HepG2 (cell line): ENCODE results near the gene MED10. TPM values are rescaled to one million over a fixed set of nuclear protein-coding genes. Genes with fewer than 3 reads are reported as not detected.

ENCODE experiments used
- ATAC-seq: fragments of 200-7000 bp; cut with Tn5 transposase; 3 replicates; pipeline ENCODE4 v1.9.1; 2020; ENCODE audit warnings: mild to moderate bottlenecking, moderate library complexity
- BruUV-seq: library from RNA; stranded (reverse); fragments of 400-500 nt; replicated peaks from 2 replicates; lab custom pipeline; 2021; lab: Mats Ljungman, UMichigan
- CTCF ChIA-PET: fragments of 300-600 bp; formaldehyde crosslinking; extraction: SDS; loops from one replicate; lab custom pipeline; 2021; ENCODE audit warnings: low total read pairs, inconsistent platforms, low intra/inter-chr PET ratio; lab: Yijun Ruan, JAX
- POLR2A ChIA-PET: fragments of 350-600 bp; sonication (Branson Sonifier 250); formaldehyde crosslinking; loops from one replicate; lab custom pipeline; 2020; ENCODE audit warnings: antibody characterized with exemption, inconsistent platforms; lab: Yijun Ruan, JAX
- DNase-seq: peaks from one replicate; pipeline ENCODE4 v3.0.0-alpha.2; 2015; ENCODE audit warnings: low spot score
- FAIRE-seq: peaks from 3 replicates; lab custom pipeline; 2011; peaks lifted over from hg19 to GRCh38; lab: Jason Lieb, UNC
- H2AFZ ChIP-seq: one replicate; pipeline ENCODE4 v1.6.1; 2011; ENCODE audit warnings: low read length, inconsistent platforms
- H3K27ac ChIP-seq: fragments of 300-600 bp; 3 replicates; pipeline ENCODE4 v1.8.0; 2011; ENCODE audit warnings: mixed run types, mild to moderate bottlenecking, mixed read lengths, low read length, inconsistent platforms; ENCODE audit not compliant: insufficient read depth; ENCODE audit errors: extremely low read length
- H3K27me3 ChIP-seq, 2 experiments: fragments of 200-600 bp in 1 of 2; 2 replicates in 1 of 2; 3 replicates in 1 of 2; pipeline versions ENCODE4 v1.6.0 to v1.8.0; 2011; ENCODE audit warnings: low read length in 2 of 2, mild to moderate bottlenecking in 2 of 2, moderate library complexity in 2 of 2, inconsistent platforms in 1 of 2; ENCODE audit not compliant: insufficient read depth in 2 of 2, control insufficient read depth in 1 of 2
- H3K36me3 ChIP-seq, 2 experiments: fragments of 200-600 bp in 1 of 2; replicated peaks in 1 of 2; 2 replicates in 1 of 2; 3 replicates in 1 of 2; pipeline versions ENCODE4 v1.5.1 to v1.8.0; 2011; ENCODE audit warnings: low read length in 2 of 2, inconsistent platforms in 1 of 2; ENCODE audit not compliant: insufficient read depth in 2 of 2, control insufficient read depth in 1 of 2
- H3K4me1 ChIP-seq: 2 replicates; pipeline ENCODE4 v1.5.1; 2012; ENCODE audit warnings: low read length, inconsistent platforms; ENCODE audit not compliant: insufficient read depth
- H3K4me2 ChIP-seq: 2 replicates; pipeline ENCODE4 v1.6.0; 2011; ENCODE audit warnings: low read depth, low read length, inconsistent platforms
- H3K4me3 ChIP-seq, 3 experiments: fragments of 200-600 bp in 1 of 3; sonication (generic), shearing (Covaris generic) in 1 of 3; replicated peaks in 1 of 3; 2 replicates each; pipeline ENCODE4 v1.5.1; 2011 to 2016; ENCODE audit warnings: low read length in 3 of 3, inconsistent platforms in 2 of 3, low read depth in 2 of 3, mild to moderate bottlenecking in 2 of 3, control low read depth in 1 of 3, mixed read lengths in 1 of 3; ENCODE audit not compliant: insufficient read depth in 1 of 3
- H3K79me2 ChIP-seq: one replicate; pipeline ENCODE4 v1.6.1; 2011; ENCODE audit warnings: low read length, inconsistent platforms; ENCODE audit not compliant: insufficient read depth
- H3K9ac ChIP-seq: 2 replicates; pipeline ENCODE4 v1.6.0; 2011; ENCODE audit warnings: mild to moderate bottlenecking, low read depth, low read length, inconsistent platforms; ENCODE audit not compliant: insufficient read depth
- H3K9me3 ChIP-seq: 2 replicates; pipeline ENCODE4 v1.5.1; 2012; ENCODE audit warnings: mild to moderate bottlenecking, low read length
- H4K20me1 ChIP-seq: 2 replicates; pipeline ENCODE4 v1.6.0; 2011; ENCODE audit warnings: inconsistent platforms, mild to moderate bottlenecking, low read length, moderate library complexity; ENCODE audit not compliant: insufficient read depth
- GMEB2 ChIP-seq: IDR thresholded peaks from 2 replicates; pipeline ENCODE4 v1.6.1; 2016; ENCODE audit warnings: missing biosample characterization, missing genetic modification reagents, low read depth
- GTF2F1 ChIP-seq: fragments of 150-350 bp; IDR thresholded peaks from 2 replicates; pipeline ENCODE4 v1.6.1; 2014; ENCODE audit warnings: low read length
- NCOR1 ChIP-seq: fragments of 200-600 bp; sonication (generic); IDR thresholded peaks from 2 replicates; pipeline ENCODE4 v1.7.0; 2017; ENCODE audit warnings: antibody characterized with exemption, low read length, borderline replicate concordance
- ZNF496 ChIP-seq: sonication (generic); formaldehyde crosslinking; IDR thresholded peaks from 2 replicates; pipeline ENCODE4 v1.8.1; 2023; ENCODE audit warnings: mild to moderate bottlenecking, moderate library complexity, missing genetic modification reagents; ENCODE audit not compliant: insufficient replicate concordance
- ZNF556 ChIP-seq: sonication (generic); formaldehyde crosslinking; IDR thresholded peaks from 2 replicates; pipeline ENCODE4 v1.4.0; 2020; ENCODE audit warnings: mild to moderate bottlenecking, missing genetic modification reagents, borderline replicate concordance
- ZUFSP ChIP-seq: sonication (generic); formaldehyde crosslinking; IDR thresholded peaks from 2 replicates; pipeline ENCODE4 v1.9.0; 2021; ENCODE audit warnings: missing genetic modification reagents, mild to moderate bottlenecking, borderline replicate concordance
- WGBS: methylation state at CpG from one replicate; pipeline ENCODE4 v1.1.6; 2017; ENCODE audit warnings: low lambda C conversion rate; 5-methylcytosine and 5-hydroxymethylcytosine counted together
- in situ Hi-C: cut with HindIII; loops from 2 replicates; pipeline ENCODE4 v1.10.0; 2017; ENCODE audit warnings: low pct_unique_long_range_greater_than_20kb; ENCODE audit not compliant: extremely low pct_ligation_motif_present
- intact Hi-C: fragments of 100-400 bp; cut with micrococcal nuclease; formaldehyde crosslinking; loops from one replicate; pipeline ENCODE4 v1.10.0; 2022; ENCODE audit not compliant: unreplicated experiment
- polyA plus RNA-seq, 8 experiments: library from polyadenylated mRNA; depleted of rRNA in 3 of 8; stranded (reverse) in 7 of 8; unstranded in 1 of 8; fragments of >200 nt; fragmentation: Illumina TruSeq in 4 of 8; extraction: Trizol in 4 of 8; gene quantifications; 2 replicates each; pipeline versions ENCODE4 v1.2.1 to v1.2.3, GENCODE V29; 2011 to 2016; ENCODE audit warnings: low read depth in 4 of 8, missing spikeins in 1 of 8, mixed read lengths in 1 of 8; ENCODE audit not compliant: insufficient read depth in 1 of 8
- total RNA-seq, 5 experiments: library from RNA; depleted of rRNA; stranded (reverse); fragments of >200 nt; fragmentation: Illumina TruSeq; extraction: Trizol; gene quantifications; 2 replicates each; pipeline ENCODE4 v1.2.3, GENCODE V29; 2016; ENCODE audit warnings: low read depth in 1 of 5

MED10 gene
- total and polyA plus RNA-seq, 2 of the 13 experiments (the other 11 are each of a cell fraction or from before 2014, with no cell fraction given): 11.2 to 23.7 TPM

- TF ChIP-seq GMEB2 (CRISPR knock-in tag) (no peak), NCOR1 (no peak)
These were observed 7.1 kb downstream of the MED10 start (continued) for GRCh38 chr5:6371079-6371810.

- POLR2A ChIA-PET: interaction anchor here (2.7 kb wide), 1 partner anchor 8 kb away, joined by 8 read pairs; the partner anchor contains the start of gene MED10
- in situ Hi-C loops: no loop called here
These were observed 7.8 kb downstream of the MED10 start for GRCh38 chr5:6370580-6370979.

More at GRCh38 chr5:6370580-6370979, 7.8 kb downstream of the MED10 start:
- Histone ChIP-seq H3K4me1 (no peaks in the 10 kb centered on the region), H3K36me3 (peaks cover 18 to 53% of the 10 kb centered on the region in 2 experiments), H3K9me3 (no peaks in the 10 kb centered on the region), H3K27ac (no peak overlapping the region), H3K4me3 (no peak overlapping the region), H3K9ac (no peak overlapping the region), H4K20me1 (0 out of 2 replicates have a peak, but pooled peaks cover 3% of the 10 kb centered on the region), H3K79me2 (peaks cover under 1% of the 10 kb centered on the region), H3K27me3 (no peaks in the 10 kb centered on the region), H3K4me2 (no peak overlapping the region), H2AFZ (no peak overlapping the region)
- DNase-seq: no peak
- no peak for TF ChIP-seq ZNF556 (CRISPR knock-in tag)
- TF ChIP-seq ZUFSP (CRISPR knock-in tag): no peak
- no peak for TF ChIP-seq ZNF496 (CRISPR knock-in tag)
- no peak for TF ChIP-seq GTF2F1
- no TSS peak for BruUV-seq
- peak; percentile 36 for ATAC-seq
- no peak for FAIRE-seq
- CTCF ChIA-PET: no interaction called here
- intact Hi-C loops: no loop called here
- WGBS: 86% methylated on average over 13 of the region's 13 CpGs
